GM12875 (cell line): Measurements from ENCODE around the gene FSTL3.

Experiments
- H3K4me3 ChIP-seq: one replicate; pipeline ENCODE4 v1.5.1; 2011; ENCODE audit warnings: low read depth, low read length, control low read depth
- TF ChIP-seq, protein P1 (sequence below): IDR thresholded peaks from 2 replicates; pipeline ENCODE4 v1.5.1; 2011; ENCODE audit warnings: low read depth, mild to moderate bottlenecking, control low read depth, inconsistent platforms, low read length, moderate library complexity, borderline replicate concordance; ENCODE audit not compliant: insufficient read depth

Gene FSTL3

GRCh38 chr19:711254-711653, 35.1 kb downstream of the FSTL3 start:
- H3K4me3 ChIP-seq, result no peak overlapping the region
- TF ChIP-seq, protein P1, sequence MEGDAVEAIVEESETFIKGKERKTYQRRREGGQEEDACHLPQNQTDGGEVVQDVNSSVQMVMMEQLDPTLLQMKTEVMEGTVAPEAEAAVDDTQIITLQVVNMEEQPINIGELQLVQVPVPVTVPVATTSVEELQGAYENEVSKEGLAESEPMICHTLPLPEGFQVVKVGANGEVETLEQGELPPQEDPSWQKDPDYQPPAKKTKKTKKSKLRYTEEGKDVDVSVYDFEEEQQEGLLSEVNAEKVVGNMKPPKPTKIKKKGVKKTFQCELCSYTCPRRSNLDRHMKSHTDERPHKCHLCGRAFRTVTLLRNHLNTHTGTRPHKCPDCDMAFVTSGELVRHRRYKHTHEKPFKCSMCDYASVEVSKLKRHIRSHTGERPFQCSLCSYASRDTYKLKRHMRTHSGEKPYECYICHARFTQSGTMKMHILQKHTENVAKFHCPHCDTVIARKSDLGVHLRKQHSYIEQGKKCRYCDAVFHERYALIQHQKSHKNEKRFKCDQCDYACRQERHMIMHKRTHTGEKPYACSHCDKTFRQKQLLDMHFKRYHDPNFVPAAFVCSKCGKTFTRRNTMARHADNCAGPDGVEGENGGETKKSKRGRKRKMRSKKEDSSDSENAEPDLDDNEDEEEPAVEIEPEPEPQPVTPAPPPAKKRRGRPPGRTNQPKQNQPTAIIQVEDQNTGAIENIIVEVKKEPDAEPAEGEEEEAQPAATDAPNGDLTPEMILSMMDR, result no peak

DNA sequence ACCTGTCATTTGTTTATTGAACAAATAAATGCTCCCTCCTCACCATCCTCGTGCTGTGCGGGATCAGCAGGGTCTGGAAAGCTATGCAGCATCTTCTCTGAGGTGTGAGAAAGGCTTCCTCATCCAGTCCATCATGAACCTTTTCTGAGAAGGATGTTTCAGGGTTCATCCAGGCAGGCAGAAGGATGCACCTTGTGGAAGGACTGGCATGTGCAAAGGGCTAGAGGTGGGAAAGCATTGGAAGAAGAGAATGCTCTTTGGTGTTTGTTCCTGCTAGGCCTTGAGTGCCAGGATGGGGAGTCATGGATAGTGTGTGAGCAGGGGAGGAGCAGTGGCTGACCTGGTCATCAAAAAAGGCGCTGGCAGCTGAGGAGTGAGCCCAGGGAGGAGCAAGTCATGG, 39.2 kb downstream of the FSTL3 start:
- no peak overlapping the region for H3K4me3 ChIP-seq
- TF ChIP-seq, protein P1, result no peak

GRCh38 chr19:718251-718951, 42.2 kb downstream of the FSTL3 start:
- no peak overlapping the region for H3K4me3 ChIP-seq

GRCh38 chr19:718991-719512, 42.9 kb downstream of the FSTL3 start:
- TF ChIP-seq, protein P1, result no peak
- no peak overlapping the region for H3K4me3 ChIP-seq

More at GRCh38 chr19:718251-718951, 42.2 kb downstream of the FSTL3 start:
- TF ChIP-seq, protein P1, result no peak

DNA sequence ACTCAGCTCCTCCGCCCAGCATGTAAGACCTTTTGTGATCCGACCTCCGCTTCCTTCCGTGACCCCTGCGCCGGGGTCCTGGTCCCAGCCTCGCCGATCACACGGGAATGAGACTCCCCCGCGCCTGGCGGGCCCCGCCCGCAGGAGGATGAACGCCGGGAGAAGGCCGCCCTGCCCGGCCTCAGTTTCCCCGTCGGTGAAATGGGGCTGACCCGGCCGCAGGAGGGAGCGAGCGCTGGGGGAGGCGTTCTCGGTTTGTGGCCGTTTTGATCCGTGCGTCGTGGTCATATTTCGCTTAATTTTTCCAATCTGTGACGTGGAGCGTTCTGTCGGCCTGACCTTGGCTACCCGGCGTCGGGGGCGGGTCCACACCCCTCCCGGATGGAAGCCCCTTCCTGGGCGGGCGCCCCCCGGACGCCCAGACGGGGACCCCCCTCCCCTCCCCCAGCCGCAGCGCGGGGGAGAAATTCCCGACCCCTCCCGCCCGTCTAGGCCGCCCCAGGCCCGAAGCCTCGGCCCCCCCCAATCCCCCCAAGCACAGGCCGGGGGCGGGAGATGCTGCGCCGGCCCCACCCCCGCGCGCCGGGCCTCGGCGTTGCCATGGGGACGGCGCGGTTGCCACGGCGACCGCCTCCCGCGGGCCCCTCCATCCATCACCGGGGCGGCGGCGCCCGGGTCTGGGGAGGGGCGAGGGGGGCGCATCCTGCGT, 43.6 kb downstream of the FSTL3 start:
- TF ChIP-seq, protein P1, result no peak
- H3K4me3 ChIP-seq, result no peak overlapping the region

DNA sequence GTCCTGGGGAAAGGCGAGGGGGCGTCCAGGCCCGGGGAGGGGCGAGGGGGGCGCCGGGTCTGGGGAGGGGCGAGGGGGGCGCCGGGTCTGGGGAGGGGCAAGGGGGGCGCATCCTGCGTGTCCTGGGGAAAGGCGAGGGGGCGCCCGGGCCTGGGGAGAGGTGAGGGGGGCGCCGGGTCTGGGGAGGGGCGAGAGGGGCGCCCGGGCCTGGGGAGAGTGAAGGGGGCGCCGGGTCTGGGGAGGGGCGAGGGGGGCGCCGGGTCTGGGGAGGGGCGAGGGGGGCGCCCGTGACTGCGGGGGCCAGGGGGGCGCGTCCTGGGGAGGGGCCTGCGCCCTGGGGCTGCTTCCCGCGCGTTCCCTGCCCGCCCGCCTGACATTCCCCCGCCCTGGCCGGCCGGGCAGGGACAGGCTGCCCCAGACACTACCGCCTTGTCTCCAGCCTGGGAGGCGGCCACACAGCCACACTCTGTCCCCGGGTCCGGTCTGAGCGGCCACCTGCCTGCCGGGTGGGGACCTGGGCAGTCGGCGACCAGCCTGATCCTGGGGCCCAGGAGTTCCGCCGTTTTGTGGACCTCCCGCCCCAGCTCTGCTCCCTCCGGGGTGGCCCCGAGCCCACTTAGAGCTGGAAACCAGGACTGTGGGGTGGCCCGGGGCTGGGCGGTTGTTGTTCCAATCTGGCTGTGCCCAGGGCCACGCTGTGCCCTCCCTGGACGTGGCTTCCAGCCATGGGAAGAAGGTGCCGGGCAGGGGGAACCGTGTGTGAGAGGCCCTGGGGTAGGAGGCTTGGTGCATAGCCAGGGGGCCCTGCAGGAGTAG, 44.4 kb downstream of the FSTL3 start:
- TF ChIP-seq, protein P1, result no peak
- H3K4me3 ChIP-seq, result no peak overlapping the region
